HepG2 (cell line): ENCODE measurements around the gene ZFPM1.

Experiments
- AHR ChIP-seq: IDR thresholded peaks from 2 replicates; pipeline ENCODE4 v1.6.1; 2018; ENCODE audit warnings: missing genetic modification reagents, missing compliant biosample characterization
- GFI1 ChIP-seq: sonication (generic); formaldehyde crosslinking; IDR thresholded peaks from 2 replicates; pipeline ENCODE4 v1.5.0; 2020; ENCODE audit warnings: missing genetic modification reagents, mild to moderate bottlenecking, borderline replicate concordance
- JDP2 ChIP-seq: sonication (generic); formaldehyde crosslinking; IDR thresholded peaks from 2 replicates; pipeline ENCODE4 v1.8.1; 2022; ENCODE audit warnings: missing genetic modification reagents, borderline replicate concordance
- MYC ChIP-seq: sonication (generic); formaldehyde crosslinking; IDR thresholded peaks from 2 replicates; pipeline ENCODE4 v1.9.0; 2021; ENCODE audit warnings: missing genetic modification reagents, borderline replicate concordance
- NR2F1 ChIP-seq, 2 experiments: fragments of 450-650 bp in 1 of 2; formaldehyde crosslinking in 1 of 2; IDR thresholded peaks; 2 replicates each; pipeline versions ENCODE4 v1.5.0 to v1.6.1; 2016 to 2020; ENCODE audit warnings: mild to moderate bottlenecking in 1 of 2, missing compliant biosample characterization in 1 of 2, missing genetic modification reagents in 1 of 2, moderate library complexity in 1 of 2
- SETDB1 ChIP-seq: sonication (generic); formaldehyde crosslinking; IDR thresholded peaks from 2 replicates; pipeline ENCODE4 v1.5.1; 2020; ENCODE audit warnings: missing genetic modification reagents, mild to moderate bottlenecking, borderline replicate concordance
- XBP1 ChIP-seq: sonication (generic); formaldehyde crosslinking; IDR thresholded peaks from 2 replicates; pipeline ENCODE4 v1.5.0; 2020; ENCODE audit warnings: missing genetic modification reagents
- ZFP1 ChIP-seq: IDR thresholded peaks from 2 replicates; pipeline ENCODE4 v1.6.1; 2016
- ZKSCAN8 ChIP-seq: IDR thresholded peaks from 2 replicates; pipeline ENCODE4 v1.6.1; 2016; ENCODE audit warnings: borderline replicate concordance, missing genetic modification reagents, missing compliant biosample characterization
- TF ChIP-seq, protein P1 (sequence below): sonication (generic); formaldehyde crosslinking; IDR thresholded peaks from 2 replicates; pipeline ENCODE4 v1.5.0; 2020; ENCODE audit warnings: mild to moderate bottlenecking, missing genetic modification reagents, moderate library complexity
- TF ChIP-seq, protein P2 (sequence below): sonication (generic); formaldehyde crosslinking; IDR thresholded peaks from 2 replicates; pipeline ENCODE4 v1.8.0; 2022; ENCODE audit warnings: mild to moderate bottlenecking, missing genetic modification reagents, borderline replicate concordance
- TF ChIP-seq, protein P3 (sequence below): sonication (generic); formaldehyde crosslinking; IDR thresholded peaks from 2 replicates; pipeline ENCODE4 v1.8.1; 2023; ENCODE audit warnings: mild to moderate bottlenecking, inconsistent platforms, moderate library complexity, missing genetic modification reagents, borderline replicate concordance
- TF ChIP-seq, protein P4 (sequence below), 2 experiments: sonication (generic) in 1 of 2; formaldehyde crosslinking in 1 of 2; IDR thresholded peaks; 2 replicates each; pipeline versions ENCODE4 v1.4.0 to v1.6.1; 2016 to 2020; ENCODE audit warnings: borderline replicate concordance in 1 of 2, low read depth in 1 of 2, mild to moderate bottlenecking in 1 of 2, missing genetic modification reagents in 1 of 2

DNA sequence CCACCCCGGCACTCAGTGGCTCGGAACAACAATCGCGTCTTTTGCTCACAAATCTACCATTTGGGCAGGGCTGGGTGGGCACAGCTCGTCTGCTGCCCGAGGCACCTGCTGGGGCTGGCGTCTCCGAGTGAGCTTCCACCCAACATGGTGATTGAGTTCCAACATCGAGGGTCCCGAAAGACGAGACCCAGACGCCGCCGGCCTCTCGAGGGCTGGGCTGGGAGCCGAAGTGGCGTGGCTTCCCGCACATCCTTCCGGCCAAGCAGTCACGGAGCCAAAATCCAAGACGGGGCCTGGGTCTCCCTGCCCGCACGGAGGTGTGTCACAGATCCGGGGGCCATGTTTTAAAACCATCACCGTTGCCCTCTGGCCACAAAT, 7.5 kb upstream of the ZFPM1 start:
- no peak for TF ChIP-seq GFI1
- TF ChIP-seq, protein P1, sequence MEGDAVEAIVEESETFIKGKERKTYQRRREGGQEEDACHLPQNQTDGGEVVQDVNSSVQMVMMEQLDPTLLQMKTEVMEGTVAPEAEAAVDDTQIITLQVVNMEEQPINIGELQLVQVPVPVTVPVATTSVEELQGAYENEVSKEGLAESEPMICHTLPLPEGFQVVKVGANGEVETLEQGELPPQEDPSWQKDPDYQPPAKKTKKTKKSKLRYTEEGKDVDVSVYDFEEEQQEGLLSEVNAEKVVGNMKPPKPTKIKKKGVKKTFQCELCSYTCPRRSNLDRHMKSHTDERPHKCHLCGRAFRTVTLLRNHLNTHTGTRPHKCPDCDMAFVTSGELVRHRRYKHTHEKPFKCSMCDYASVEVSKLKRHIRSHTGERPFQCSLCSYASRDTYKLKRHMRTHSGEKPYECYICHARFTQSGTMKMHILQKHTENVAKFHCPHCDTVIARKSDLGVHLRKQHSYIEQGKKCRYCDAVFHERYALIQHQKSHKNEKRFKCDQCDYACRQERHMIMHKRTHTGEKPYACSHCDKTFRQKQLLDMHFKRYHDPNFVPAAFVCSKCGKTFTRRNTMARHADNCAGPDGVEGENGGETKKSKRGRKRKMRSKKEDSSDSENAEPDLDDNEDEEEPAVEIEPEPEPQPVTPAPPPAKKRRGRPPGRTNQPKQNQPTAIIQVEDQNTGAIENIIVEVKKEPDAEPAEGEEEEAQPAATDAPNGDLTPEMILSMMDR (CRISPR knock-in tag): no peak
- TF ChIP-seq, protein P2, sequence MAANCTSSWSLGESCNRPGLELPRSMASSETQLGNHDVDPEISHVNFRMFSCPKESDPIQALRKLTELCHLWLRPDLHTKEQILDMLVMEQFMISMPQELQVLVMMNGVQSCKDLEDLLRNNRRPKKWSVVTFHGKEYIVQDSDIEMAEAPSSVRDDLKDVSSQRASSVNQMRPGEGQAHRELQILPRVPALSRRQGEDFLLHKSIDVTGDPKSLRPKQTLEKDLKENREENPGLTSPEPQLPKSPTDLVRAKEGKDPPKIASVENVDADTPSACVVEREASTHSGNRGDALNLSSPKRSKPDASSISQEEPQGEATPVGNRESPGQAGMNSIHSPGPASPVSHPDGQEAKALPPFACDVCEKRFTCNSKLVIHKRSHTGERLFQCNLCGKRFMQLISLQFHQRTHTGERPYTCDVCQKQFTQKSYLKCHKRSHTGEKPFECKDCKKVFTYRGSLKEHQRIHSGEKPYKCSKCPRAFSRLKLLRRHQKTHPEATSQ (CRISPR knock-in tag): no peak
- no peak for TF ChIP-seq SETDB1 (CRISPR knock-in tag)
- TF ChIP-seq NR2F1 (CRISPR knock-in tag; IDR thresholded peaks at IDR 0.05): no peak
- TF ChIP-seq JDP2 (CRISPR knock-in tag): no peak
- TF ChIP-seq, protein P3, sequence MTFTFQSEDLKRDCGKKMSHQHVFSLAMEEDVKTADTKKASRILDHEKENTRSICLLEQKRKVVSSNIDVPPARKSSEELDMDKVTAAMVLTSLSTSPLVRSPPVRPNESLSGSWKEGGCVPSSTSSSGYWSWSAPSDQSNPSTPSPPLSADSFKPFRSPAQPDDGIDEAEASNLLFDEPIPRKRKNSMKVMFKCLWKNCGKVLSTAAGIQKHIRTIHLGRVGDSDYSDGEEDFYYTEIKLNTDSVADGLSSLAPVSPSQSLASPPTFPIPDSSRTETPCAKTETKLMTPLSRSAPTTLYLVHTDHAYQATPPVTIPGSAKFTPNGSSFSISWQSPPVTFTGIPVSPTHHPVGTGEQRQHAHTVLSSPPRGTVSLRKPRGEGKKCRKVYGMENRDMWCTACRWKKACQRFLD (CRISPR knock-in tag): no peak
- no peak for TF ChIP-seq ZFP1 (CRISPR knock-in tag)
- no peak for TF ChIP-seq XBP1 (CRISPR knock-in tag)
- no peak for TF ChIP-seq ZKSCAN8 (CRISPR knock-in tag)
- no peak for TF ChIP-seq AHR
- TF ChIP-seq, protein P4, sequence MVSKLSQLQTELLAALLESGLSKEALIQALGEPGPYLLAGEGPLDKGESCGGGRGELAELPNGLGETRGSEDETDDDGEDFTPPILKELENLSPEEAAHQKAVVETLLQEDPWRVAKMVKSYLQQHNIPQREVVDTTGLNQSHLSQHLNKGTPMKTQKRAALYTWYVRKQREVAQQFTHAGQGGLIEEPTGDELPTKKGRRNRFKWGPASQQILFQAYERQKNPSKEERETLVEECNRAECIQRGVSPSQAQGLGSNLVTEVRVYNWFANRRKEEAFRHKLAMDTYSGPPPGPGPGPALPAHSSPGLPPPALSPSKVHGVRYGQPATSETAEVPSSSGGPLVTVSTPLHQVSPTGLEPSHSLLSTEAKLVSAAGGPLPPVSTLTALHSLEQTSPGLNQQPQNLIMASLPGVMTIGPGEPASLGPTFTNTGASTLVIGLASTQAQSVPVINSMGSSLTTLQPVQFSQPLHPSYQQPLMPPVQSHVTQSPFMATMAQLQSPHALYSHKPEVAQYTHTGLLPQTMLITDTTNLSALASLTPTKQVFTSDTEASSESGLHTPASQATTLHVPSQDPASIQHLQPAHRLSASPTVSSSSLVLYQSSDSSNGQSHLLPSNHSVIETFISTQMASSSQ (IDR thresholded peaks at IDR 0.05; ENCODE audit: low read depth): no peak
- TF ChIP-seq, protein P4 (CRISPR knock-in tag; IDR thresholded peaks at IDR 0.05; ENCODE audit: borderline replicate concordance): no peak
- TF ChIP-seq MYC: no peak
